IPS-NIHi11 (cell line): Measurements from ENCODE around the gene TMEM225B.
"Not testable (repeated sequence)": the region's sequence is repeated elsewhere in the genome, so short reads cannot be mapped to it uniquely, and the experiment has no call there.

ENCODE experiments used
- DNase-seq: peaks from one replicate; pipeline ENCODE4 v3.0.0; 2012; ENCODE audit warnings: mixed read lengths, low spot score

The TMEM225B gene

DNA sequence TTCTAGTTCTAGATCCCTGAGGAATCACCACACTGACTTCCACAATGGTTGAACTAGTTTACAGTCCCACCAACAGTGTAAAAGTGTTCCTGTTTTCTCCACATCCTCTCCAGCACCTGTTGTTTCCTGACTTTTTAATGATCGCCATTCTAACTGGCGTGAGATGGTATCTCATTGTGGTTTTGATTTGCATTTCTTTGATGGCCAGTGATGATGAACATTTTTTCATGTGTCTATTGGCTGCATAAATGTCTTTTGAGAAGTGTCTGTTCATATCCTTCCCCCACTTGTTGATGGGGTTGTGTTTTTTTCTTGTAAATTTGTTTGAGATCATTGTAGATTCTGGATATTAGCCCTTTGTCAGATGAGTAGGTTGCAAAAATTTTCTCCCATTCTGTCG, 56.6 kb downstream of the TMEM225B start:
- DNase-seq: not testable (repeated sequence)

- not testable (repeated sequence) for DNase-seq
Observed at GRCh38 chr7:99657879-99658278, 59.8 kb downstream of the TMEM225B start.
